H9 (cell line): ENCODE results near the gene BZW2. TPM values are rescaled to one million over a fixed set of nuclear protein-coding genes. Genes with fewer than 3 reads are reported as not detected.

ENCODE experiments used
- DNase-seq: peaks from one replicate; pipeline ENCODE4 v3.0.0-alpha.2; 2017
- H2AFZ ChIP-seq: one replicate; pipeline ENCODE4 v1.6.1; 2013; ENCODE audit warnings: mild to moderate bottlenecking, low read length, control low read depth, moderate library complexity
- H2AK5ac ChIP-seq: 2 replicates; pipeline ENCODE4 v1.6.1; 2013; ENCODE audit warnings: low read length, control low read depth, mixed read lengths; ENCODE audit not compliant: insufficient read length
- H2BK120ac ChIP-seq: one replicate; pipeline ENCODE4 v1.6.1; 2013; ENCODE audit warnings: low read depth, mild to moderate bottlenecking, low read length, control low read depth, inconsistent platforms; ENCODE audit not compliant: poor library complexity, severe bottlenecking
- H2BK12ac ChIP-seq: 2 replicates; pipeline ENCODE4 v1.6.1; 2013; ENCODE audit warnings: low read length, control low read depth, mixed read lengths, low read depth; ENCODE audit not compliant: insufficient read length
- H2BK15ac ChIP-seq: 2 replicates; pipeline ENCODE4 v1.6.1; 2013; ENCODE audit warnings: low read depth, low read length, control low read depth
- H2BK20ac ChIP-seq: one replicate; pipeline ENCODE4 v1.6.1; 2013; ENCODE audit warnings: low read depth, mild to moderate bottlenecking, low read length, control low read depth, inconsistent platforms; ENCODE audit not compliant: poor library complexity, severe bottlenecking
- H2BK5ac ChIP-seq: 2 replicates; pipeline ENCODE4 v1.6.1; 2013; ENCODE audit warnings: low read length, control low read depth, mixed read lengths; ENCODE audit not compliant: insufficient read length
- H3K14ac ChIP-seq: 2 replicates; pipeline ENCODE4 v1.6.1; 2013; ENCODE audit warnings: low read length, control low read depth; ENCODE audit not compliant: insufficient read depth
- H3K18ac ChIP-seq: 2 replicates; pipeline ENCODE4 v1.6.1; 2013; ENCODE audit warnings: low read depth, mild to moderate bottlenecking, mixed read lengths, low read length, control low read depth; ENCODE audit not compliant: insufficient read length
- H3K23ac ChIP-seq: 2 replicates; pipeline ENCODE4 v1.6.1; 2013; ENCODE audit warnings: low read length, control low read depth, mixed read lengths, low read depth; ENCODE audit not compliant: insufficient read length
- H3K23me2 ChIP-seq: 2 replicates; pipeline ENCODE4 v1.6.1; 2013; ENCODE audit warnings: low read depth, mild to moderate bottlenecking, mixed read lengths, low read length, control low read depth; ENCODE audit not compliant: insufficient read length, poor library complexity, severe bottlenecking
- H3K27ac ChIP-seq: 2 replicates; pipeline ENCODE4 v1.5.1; 2013; ENCODE audit warnings: low read length, control low read depth, mixed read lengths, low read depth; ENCODE audit not compliant: insufficient read length
- H3K27me3 ChIP-seq: 2 replicates; pipeline ENCODE4 v1.6.1; 2013; ENCODE audit warnings: low read length, control low read depth, inconsistent platforms; ENCODE audit not compliant: insufficient read depth
- H3K4ac ChIP-seq: 2 replicates; pipeline ENCODE4 v1.6.1; 2013; ENCODE audit warnings: low read depth, mild to moderate bottlenecking, control low read depth, inconsistent platforms, low read length, moderate library complexity
- H3K4me1 ChIP-seq: 2 replicates; pipeline ENCODE4 v1.6.1; 2013; ENCODE audit warnings: low read length, control low read depth, inconsistent platforms; ENCODE audit not compliant: insufficient read depth
- H3K4me2 ChIP-seq: 2 replicates; pipeline ENCODE4 v1.6.1; 2013; ENCODE audit warnings: low read length, control low read depth, mixed read lengths; ENCODE audit not compliant: insufficient read length, insufficient read depth
- H3K56ac ChIP-seq: 2 replicates; pipeline ENCODE4 v1.6.1; 2013; ENCODE audit warnings: low read depth, mild to moderate bottlenecking, mixed read lengths, low read length, control low read depth; ENCODE audit not compliant: insufficient read length
- H3K79me1 ChIP-seq: 2 replicates; pipeline ENCODE4 v1.6.1; 2013; ENCODE audit warnings: low read depth, mild to moderate bottlenecking, moderate library complexity, low read length, control low read depth, inconsistent platforms; ENCODE audit not compliant: insufficient read depth, poor library complexity, severe bottlenecking
- H3K79me2 ChIP-seq: 2 replicates; pipeline ENCODE4 v1.6.1; 2013; ENCODE audit warnings: low read length, control low read depth, inconsistent platforms; ENCODE audit not compliant: insufficient read depth
- H3K9ac ChIP-seq: 2 replicates; pipeline ENCODE4 v1.6.1; 2013; ENCODE audit warnings: low read length, control low read depth, mixed read lengths; ENCODE audit not compliant: insufficient read length; ENCODE audit errors: extremely low read depth
- H3K9me3 ChIP-seq: one replicate; pipeline ENCODE4 v1.6.1; 2013; ENCODE audit warnings: low read depth, low read length, inconsistent platforms; ENCODE audit not compliant: control insufficient read depth
- H3T11ph ChIP-seq: one replicate; pipeline ENCODE4 v1.6.1; 2013; ENCODE audit warnings: mild to moderate bottlenecking, low read length, control low read depth, inconsistent platforms
- H4K20me1 ChIP-seq: one replicate; pipeline ENCODE4 v1.6.1; 2013; ENCODE audit not compliant: control insufficient read depth, insufficient read length, insufficient read depth
- H4K5ac ChIP-seq: 2 replicates; pipeline ENCODE4 v1.6.1; 2013; ENCODE audit warnings: low read depth, mild to moderate bottlenecking, mixed read lengths, low read length, control low read depth; ENCODE audit not compliant: insufficient read length
- H4K8ac ChIP-seq: replicated peaks from 2 replicates; pipeline ENCODE4 v1.6.1; 2013; ENCODE audit warnings: low read length, control low read depth, mixed read lengths, low read depth; ENCODE audit not compliant: insufficient read length
- H4K91ac ChIP-seq: 2 replicates; pipeline ENCODE4 v1.6.1; 2013; ENCODE audit warnings: low read depth, mild to moderate bottlenecking, moderate library complexity, mixed read lengths, low read length, control low read depth; ENCODE audit not compliant: insufficient read length
- H3K27ac Mint-ChIP-seq, 3 experiments: 2 replicates in 2 of 3; 3 replicates in 1 of 3; pipeline ENCODE4 v1.8.0; 2020 to 2021; ENCODE audit warnings: mixed read lengths in 3 of 3, mild to moderate bottlenecking in 1 of 3, moderate library complexity in 1 of 3
- H3K27me3 Mint-ChIP-seq: 2 replicates; pipeline ENCODE4 v1.8.0; 2021; ENCODE audit warnings: low read depth, mild to moderate bottlenecking, moderate library complexity, mixed read lengths
- H3K36me3 Mint-ChIP-seq, 3 experiments: 2 replicates in 2 of 3; 3 replicates in 1 of 3; pipeline ENCODE4 v1.8.0; 2020 to 2021; ENCODE audit warnings: low read depth in 3 of 3, mixed read lengths in 3 of 3; ENCODE audit not compliant: insufficient read depth in 1 of 3
- H3K4me1 Mint-ChIP-seq, 2 experiments: 2 replicates each; pipeline ENCODE4 v1.8.0; 2020; ENCODE audit warnings: mixed read lengths in 2 of 2
- H3K4me3 Mint-ChIP-seq, 2 experiments: 2 replicates in 1 of 2; 3 replicates in 1 of 2; pipeline ENCODE4 v1.8.0; 2020 to 2021; ENCODE audit warnings: mild to moderate bottlenecking in 2 of 2, mixed read lengths in 2 of 2, moderate library complexity in 1 of 2
- H3K9me3 Mint-ChIP-seq, 2 experiments: 2 replicates in 1 of 2; 3 replicates in 1 of 2; pipeline ENCODE4 v1.8.0; 2020; ENCODE audit warnings: mild to moderate bottlenecking in 2 of 2, mixed read lengths in 2 of 2, moderate library complexity in 1 of 2
- CTCF ChIP-seq: fragments of 200-600 bp; sonication (generic); conservative IDR thresholded peaks from 3 replicates; pipeline ENCODE4 v1.8.0; 2021; ENCODE audit warnings: antibody characterized with exemption, mild to moderate bottlenecking
- whole genome bisulfite sequencing: extraction: QIAGEN DNeasy Blood & Tissue Kit; methylation state at CpG from one replicate; pipeline ENCODE4 v1.1.7; 2013; ENCODE audit warnings: missing lambda C conversion rate, low lambda C conversion rate, mixed read lengths; ENCODE audit not compliant: insufficient read length; ENCODE audit errors: extremely low coverage; 5-methylcytosine and 5-hydroxymethylcytosine counted together
- total RNA-seq: library from RNA; stranded (reverse); gene quantifications from 2 replicates; pipeline ENCODE4 v1.2.1, GENCODE V29; 2021

BZW2 gene
- total RNA-seq, 1 experiment from 2014 or later, result 64.6 TPM

DNA sequence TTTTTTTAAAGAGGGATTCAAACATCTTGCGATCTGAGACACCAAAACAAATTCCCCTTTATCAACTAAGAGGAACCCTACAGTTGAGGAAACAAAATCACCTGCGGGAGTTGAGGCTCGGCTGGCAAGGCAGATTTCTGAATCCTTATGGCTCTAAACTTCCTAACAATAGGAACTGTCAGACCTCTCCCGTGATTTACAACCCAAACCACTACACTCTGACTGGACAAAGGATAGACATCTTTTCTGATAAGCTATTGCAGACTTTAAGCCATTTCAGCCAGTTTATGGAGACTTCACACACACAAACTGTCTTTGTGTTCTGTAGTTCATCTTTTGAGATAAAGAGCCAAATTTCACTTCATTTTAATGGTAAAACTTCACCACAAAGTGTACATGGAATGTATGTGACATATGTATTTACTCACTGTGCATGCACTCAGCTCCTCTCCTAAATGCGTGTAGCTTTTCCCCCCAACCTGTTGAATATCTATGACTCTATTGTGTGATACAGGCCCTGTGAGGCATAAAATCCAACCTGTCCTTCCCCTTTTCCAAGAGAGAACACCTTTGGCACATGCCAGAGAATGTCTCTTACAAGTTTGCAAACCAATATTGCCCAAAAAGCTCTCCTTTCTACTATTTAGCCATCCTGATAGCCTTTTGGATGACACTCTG lies 92.2 kb downstream of the BZW2 start:
- Histone ChIP-seq H3K79me1 (no peaks in the 10 kb centered on the region), H3K79me2 (no peaks in the 10 kb centered on the region), H2BK120ac (no peak overlapping the region), H3K9me3 (no peaks in the 10 kb centered on the region), H3K14ac (no peak overlapping the region), H3K56ac (no peak overlapping the region), H3K27me3 (no peaks in the 10 kb centered on the region), H3K23ac (no peak overlapping the region), H2BK12ac (no peak overlapping the region), H3K4me2 (no peak overlapping the region), H3K4ac (no peak overlapping the region), H3K23me2 (no peaks in the 10 kb centered on the region), H2BK20ac (no peak overlapping the region), H3K9ac (no peak overlapping the region), H2BK15ac (no peak overlapping the region), H3K18ac (no peak overlapping the region), H3T11ph (no peak overlapping the region), H4K91ac (no peak overlapping the region), H2AFZ (no peak overlapping the region), H2BK5ac (no peak overlapping the region), H4K8ac (no peak overlapping the region), H2AK5ac (no peak overlapping the region), H4K5ac (no peak overlapping the region), H3K27ac (no peak overlapping the region), H3K4me1 (no peaks in the 10 kb centered on the region; the same call in 1 of the 2 replicates), H4K20me1 (no peaks in the 10 kb centered on the region)
- no CpG with 5 or more reads among the region's 5 CpGs for WGBS
- no peaks in the 10 kb centered on the region for H3K27me3 Mint-ChIP-seq
- H3K4me3 Mint-ChIP-seq, result no peak overlapping the region
- TF ChIP-seq CTCF, result no peak
- peaks cover 14 to 20% of the 10 kb centered on the region in 2 experiments for H3K4me1 Mint-ChIP-seq
- H3K9me3 Mint-ChIP-seq, result no peaks in the 10 kb centered on the region
- H3K36me3 Mint-ChIP-seq, result no peaks in the 10 kb centered on the region
- DNase-seq, result no peak
- H3K27ac Mint-ChIP-seq, result no peak overlapping the region
